Stimulated activated CD8-positive, alpha-beta memory T cell treated with anti-CD3 and anti-CD28 coated beads, Interleukin-7, amount 100 ng/mL, for 48 hours (primary cell): ENCODE results near the gene PKP4.
"Not testable (repeated sequence)": the region's sequence is repeated elsewhere in the genome, so short reads cannot be mapped to it uniquely, and the experiment has no call there.

Experiments used
- DNase-seq, 2 donors: peaks; one replicate each; pipeline ENCODE4 v3.0.0-alpha.2; 2020; ENCODE audit warnings: low read depth in 1 of 2; ENCODE audit errors: extremely low read depth in 1 of 2

The PKP4 gene

DNA sequence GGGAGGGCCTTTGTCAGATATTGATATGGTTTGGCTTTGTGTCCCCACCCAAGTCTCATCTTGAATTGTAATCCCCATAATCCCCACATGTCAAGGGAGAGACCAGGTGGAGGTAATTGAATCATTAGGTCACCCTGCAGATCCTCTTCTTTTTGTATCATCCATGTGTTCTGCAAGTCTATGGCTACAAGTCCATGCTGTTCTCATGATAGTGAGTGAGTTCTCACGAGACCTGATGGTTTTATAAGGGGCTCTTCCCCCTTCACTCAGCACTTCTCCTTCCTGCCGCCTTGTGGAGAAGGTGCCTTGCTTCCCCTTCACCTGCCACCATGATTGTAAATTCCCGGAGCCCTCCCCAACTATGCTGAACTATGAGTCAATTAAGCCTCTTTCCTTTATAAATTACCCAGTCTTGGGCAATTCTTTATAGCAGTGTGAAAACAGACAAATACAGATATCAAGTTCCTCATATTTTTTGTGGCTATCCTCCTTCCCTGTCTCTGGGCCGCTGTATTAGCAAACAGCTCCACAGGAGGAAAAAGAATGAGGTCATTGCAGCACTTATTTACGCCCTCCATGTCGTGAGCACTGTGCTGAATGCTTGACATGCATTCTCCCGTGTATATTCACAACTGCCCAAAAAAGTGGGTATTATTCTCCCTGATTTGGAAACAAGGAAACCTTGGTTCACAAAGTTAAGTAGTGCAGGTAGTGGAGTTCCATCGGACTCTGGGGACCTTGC, 248.1 kb downstream of the PKP4 start:
- not testable (repeated sequence) for DNase-seq

GRCh38 chr2:158712791-158713522, 256.2 kb downstream of the PKP4 start:
- DNase-seq: no peak

GRCh38 chr2:158713523-158714138, 256.9 kb downstream of the PKP4 start:
- no peak for DNase-seq

DNA sequence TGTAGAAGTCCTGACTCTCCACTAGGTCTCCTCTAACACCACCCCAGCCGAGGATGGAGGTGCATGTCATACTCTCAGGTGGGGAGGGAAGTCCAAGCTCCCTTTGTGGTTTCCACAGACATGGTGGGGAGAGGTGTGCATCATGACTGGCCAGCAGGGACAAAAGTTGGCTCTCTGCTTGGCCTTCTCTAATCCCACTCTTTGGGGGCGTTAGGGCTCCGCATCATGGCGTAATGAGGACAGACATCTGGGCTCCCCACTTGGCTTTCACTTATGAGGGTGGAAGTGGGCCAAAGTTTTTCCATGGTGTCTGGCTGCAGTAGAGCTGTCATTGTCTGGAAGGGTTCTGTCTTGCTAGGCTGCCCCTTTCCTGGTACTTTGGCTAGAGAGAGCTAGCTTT, 257.7 kb downstream of the PKP4 start:
- DNase-seq: no peak

- DNase-seq: no peak
Observed at GRCh38 chr2:158715357-158715756, 258.6 kb downstream of the PKP4 start.

DNA sequence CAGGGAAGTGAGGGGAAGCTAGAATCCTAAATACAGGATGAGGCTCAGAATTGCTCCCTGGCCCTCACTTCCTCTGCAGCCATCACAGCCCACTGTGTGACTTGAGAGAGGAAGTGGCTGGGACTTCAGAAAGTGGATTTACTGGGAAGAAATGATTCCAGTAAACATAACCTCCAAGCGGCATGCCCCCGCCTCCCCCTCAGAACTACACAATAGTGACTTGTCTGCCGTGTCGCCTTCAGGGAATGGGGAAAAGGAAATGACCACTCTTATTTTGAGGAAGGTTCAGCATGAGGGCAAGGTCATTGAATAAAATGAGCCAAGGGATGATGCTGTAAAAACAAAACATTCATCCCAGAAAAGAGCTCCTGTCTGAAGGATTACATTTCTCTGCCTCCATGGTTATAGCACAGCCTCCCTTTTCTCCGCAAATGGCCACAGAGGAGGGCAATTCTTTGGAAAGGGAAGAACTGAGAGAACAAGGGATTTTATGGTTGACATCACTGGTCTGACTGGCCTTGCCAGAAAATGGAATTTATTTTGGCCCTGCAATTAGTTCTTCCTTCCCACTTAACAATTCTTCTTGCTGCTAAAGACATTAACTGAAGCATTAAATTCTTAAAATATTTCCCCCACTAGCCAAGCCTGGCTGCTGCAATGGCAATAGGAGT, 259.5 kb downstream of the PKP4 start:
- no peak for DNase-seq

DNA sequence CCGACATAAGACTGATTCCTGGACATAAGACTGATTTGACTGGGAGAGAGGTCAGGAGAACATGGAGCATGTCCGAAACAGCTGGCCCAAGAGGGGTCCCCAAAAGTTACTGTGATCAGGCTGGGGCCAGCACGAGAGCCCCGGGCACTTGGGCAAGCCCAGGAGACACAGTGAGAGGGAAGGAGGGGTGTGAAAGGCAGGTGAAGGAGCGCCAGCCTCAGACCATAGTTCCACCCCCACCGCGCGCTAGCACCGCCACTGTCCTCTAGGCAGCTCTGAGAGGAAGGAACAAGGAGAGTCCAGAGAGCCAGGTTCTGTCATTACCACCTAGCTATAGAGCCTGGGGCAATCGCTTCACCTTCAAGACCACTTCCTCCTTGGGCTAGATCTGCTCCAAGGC, 260.2 kb downstream of the PKP4 start:
- no peak for DNase-seq

DNA sequence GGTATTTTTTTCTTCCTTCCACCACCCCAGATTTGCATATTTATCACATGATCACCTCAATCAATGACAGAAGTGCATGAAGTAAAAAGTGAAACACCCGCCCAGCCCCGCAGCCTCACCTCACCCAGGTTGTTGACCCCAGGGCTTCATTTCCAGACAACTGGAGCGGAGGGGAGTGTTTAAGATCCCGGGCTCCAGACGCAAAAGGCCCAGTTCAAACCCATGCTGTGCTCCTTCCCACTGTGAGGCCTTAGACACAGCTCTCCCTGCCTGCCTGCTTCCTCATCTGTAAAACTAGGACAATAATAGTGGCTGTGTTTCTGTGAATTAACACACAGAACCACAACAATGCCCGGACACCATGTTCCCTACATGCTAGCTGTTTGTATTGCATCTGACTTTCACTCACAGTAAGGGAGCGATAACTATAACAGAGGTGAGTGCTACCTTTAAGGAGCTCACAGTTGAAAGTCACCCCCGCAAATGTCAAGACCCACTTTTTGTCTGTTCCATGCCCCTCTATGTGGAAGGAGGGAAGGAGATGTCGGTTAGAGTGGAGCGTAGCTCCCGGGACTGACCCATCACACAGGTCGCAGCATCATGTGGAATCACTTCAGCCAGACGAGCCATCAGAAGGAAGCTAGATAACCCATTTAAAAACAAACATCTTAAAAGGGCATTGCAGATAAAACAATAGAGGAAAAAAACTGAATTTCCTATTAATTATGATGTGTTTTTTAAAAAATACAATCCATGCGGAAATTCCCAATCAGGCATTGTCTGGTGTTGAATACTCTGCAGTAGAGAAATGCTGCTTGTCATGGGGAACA, 260.8 kb downstream of the PKP4 start:
- no peak for DNase-seq

- no peak for DNase-seq
Observed at GRCh38 chr2:158718196-158718585, 261.4 kb downstream of the PKP4 start.

GRCh38 chr2:158718851-158719250, 262.1 kb downstream of the PKP4 start:
- DNase-seq: no peak

GRCh38 chr2:158719403-158719802, 262.7 kb downstream of the PKP4 start:
- DNase-seq: no peak

GRCh38 chr2:158722266-158723105, 265.7 kb downstream of the PKP4 start:
- DNase-seq: no peak

GRCh38 chr2:158723181-158723838, 266.6 kb downstream of the PKP4 start:
- no peak for DNase-seq

DNA sequence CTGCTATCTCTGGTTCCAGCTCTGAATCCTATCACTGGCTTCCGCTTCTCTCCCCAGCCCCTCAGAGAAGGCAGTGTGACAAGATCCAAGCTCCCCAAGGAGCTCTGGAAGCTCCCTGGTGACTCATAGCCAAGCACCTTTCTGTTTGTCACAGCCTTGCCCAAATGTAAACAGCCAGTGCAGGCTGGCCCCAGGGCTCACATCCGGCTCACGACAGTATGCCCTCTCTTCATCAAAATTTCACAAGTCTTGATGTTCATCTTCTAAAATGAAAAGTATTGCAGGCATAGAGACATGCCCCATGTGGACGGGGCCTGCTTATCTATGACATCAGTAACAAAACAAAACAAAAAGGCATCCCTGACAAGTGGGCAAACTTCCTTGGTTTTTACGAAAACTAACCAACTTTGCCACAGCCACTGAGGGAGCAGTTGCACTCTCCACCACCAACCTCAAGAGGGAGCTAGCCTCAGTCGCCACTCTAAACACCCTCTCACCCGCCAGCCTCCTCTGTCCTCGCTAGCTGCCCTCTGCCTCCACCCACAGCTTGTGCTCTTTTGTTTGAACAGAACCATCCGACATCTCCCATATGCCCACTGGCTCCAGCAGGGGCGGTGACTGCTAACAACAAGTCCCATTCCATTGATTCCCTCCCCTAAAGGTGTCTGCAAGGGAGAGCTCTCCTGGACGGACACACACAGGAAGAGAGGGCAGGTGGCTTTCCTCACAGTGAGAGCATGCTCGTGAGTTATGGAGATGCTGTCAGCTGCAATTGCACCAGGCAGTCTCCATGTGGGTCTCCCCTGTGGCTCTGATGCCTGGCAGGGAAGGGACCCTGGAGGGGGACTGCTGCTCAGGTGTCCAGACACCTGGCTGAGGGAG, 267.4 kb downstream of the PKP4 start:
- no peak for DNase-seq

- no peak for DNase-seq
Observed at GRCh38 chr2:158724803-158725381, 268.1 kb downstream of the PKP4 start.

GRCh38 chr2:158725441-158725891, 268.7 kb downstream of the PKP4 start:
- DNase-seq: no peak

DNA sequence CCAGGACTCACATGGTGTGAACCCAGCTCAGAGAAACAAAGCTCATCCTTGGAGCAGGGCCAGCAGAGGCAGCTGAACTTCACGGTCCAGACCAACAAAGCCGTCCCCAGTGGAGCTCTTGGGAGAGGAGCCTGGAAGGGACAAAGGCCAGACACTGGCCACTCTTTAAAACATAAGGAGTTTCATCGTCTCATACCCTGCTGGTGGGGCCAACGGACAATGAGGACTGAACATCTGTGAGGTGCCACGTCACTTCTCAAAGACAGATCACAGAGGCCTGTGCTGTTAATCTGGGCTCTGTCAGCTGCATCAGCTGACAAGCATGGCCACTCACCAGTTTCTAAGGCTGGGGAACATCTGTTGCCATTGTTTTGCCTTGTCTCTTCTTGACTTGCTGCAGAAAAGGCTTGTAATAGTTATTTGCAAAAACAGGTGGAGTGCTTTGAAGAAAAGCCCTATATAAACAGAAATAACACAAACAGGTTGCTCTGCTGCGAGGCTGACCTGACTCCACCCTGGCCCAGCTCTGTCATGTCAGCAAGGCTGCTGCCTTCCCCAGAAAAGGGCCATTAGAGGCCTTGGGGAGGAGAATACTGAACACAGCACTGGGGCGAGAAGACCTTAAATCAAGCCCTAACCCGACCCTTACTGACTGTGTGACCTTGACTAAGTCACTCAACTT, 270.3 kb downstream of the PKP4 start:
- no peak for DNase-seq
